LNCaP clone FGC (cell line): ENCODE data around the gene RNF133.
"Not testable (repeated sequence)": the region's sequence is repeated elsewhere in the genome, so short reads cannot be mapped to it uniquely, and the experiment has no call there.

ENCODE experiments used
- DNase-seq: peaks from one replicate; pipeline ENCODE4 v3.0.0-alpha.2; 2011; ENCODE audit warnings: low read depth
- H3K4me3 ChIP-seq: 2 replicates; pipeline ENCODE4 v1.5.1; 2011; ENCODE audit warnings: mild to moderate bottlenecking, low read depth, low read length, control low read depth
- TF ChIP-seq, protein P1 (sequence below): IDR thresholded peaks from 2 replicates; pipeline ENCODE4 v1.5.1; 2012; ENCODE audit warnings: mild to moderate bottlenecking; ENCODE audit not compliant: control insufficient read depth, insufficient read depth; ENCODE audit errors: extremely low read depth

The RNF133 gene

DNA sequence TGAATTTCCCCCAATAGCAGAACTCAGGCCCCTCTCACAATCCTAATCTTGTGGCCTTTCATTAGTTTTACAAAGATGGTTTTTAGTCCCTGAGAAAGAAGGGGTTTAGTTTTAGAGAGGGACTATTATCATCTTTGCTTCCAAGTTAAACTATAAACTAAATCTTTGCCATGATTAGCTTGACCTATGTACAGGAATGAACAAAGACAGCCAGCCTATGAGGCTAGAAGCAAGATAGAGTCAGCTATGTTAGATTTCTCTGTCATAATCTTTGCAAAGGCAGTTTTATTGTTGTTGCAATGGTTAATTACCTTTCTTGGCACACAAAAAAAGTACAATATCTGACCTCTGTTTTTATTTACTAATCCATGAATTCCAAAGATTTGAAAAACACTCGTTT, 19.1 kb downstream of the RNF133 start:
- DNase-seq = no peak
- H3K4me3 ChIP-seq = no peak overlapping the region
- TF ChIP-seq, protein P1, sequence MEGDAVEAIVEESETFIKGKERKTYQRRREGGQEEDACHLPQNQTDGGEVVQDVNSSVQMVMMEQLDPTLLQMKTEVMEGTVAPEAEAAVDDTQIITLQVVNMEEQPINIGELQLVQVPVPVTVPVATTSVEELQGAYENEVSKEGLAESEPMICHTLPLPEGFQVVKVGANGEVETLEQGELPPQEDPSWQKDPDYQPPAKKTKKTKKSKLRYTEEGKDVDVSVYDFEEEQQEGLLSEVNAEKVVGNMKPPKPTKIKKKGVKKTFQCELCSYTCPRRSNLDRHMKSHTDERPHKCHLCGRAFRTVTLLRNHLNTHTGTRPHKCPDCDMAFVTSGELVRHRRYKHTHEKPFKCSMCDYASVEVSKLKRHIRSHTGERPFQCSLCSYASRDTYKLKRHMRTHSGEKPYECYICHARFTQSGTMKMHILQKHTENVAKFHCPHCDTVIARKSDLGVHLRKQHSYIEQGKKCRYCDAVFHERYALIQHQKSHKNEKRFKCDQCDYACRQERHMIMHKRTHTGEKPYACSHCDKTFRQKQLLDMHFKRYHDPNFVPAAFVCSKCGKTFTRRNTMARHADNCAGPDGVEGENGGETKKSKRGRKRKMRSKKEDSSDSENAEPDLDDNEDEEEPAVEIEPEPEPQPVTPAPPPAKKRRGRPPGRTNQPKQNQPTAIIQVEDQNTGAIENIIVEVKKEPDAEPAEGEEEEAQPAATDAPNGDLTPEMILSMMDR = no peak

DNA sequence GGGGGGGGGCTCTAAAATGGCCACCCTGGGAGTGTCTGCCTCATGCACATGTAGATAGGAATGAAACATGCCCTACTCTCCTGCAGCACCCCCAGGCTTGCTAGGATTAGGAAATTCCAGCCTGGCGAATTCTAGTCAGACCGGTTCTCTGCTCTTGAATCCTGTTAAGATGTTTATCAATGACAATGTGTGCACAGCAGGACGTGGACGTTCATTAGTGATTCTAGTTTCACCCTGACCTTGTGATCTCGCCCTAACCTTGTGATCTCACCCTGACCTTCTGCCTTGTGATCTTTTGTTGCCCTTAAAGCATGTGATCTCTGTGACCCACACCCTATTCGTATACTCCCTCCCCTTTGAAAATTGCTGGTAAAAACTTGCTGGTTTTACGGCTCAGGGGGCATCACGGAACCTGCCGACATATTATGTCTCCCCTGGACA, 19.6 kb downstream of the RNF133 start:
- peak; percentile 74 for DNase-seq

DNA sequence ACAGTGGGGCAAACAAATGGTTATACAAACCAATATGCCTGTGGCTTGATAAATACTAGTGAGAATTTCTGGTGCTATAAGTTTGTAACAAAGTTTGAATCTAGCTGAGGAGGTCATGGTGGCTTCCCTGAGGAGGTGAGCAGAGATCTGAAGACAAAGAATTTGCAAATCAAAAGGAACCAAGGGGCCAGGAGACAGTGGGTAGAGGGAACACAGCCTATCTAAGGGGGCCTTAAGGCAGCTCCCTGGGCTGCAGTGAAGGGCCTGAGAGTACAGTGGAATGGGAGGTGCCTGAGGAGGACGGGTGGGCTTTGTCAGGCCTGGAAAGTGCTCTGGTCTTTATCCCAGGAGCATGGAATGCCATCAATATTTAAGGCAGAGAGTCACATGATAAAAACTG, 21.8 kb downstream of the RNF133 start:
- TF ChIP-seq, protein P1 = no peak

More for the DNA sequence above, 19.6 kb downstream of the RNF133 start:
- not testable (repeated sequence) for H3K4me3 ChIP-seq

DNA sequence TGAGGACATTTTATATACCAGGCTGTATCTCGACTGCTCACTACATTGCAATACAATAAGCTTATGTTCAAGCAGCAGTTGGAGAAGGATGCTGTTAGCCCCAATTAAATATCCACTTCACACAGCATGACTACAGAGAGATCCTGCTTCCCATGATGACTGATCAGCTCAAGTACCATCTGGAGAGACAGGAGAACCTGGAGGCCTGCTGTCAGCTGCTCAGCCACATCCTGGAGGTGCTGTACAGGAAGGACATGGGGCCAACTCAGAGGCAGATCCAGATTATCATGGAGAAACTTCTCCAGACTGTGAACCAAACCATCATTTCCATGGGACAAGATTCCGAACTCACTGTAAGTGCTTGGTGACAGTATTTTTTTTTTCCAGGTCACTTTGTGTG, 22.5 kb downstream of the RNF133 start:
- TF ChIP-seq, protein P1 = no peak
- no peak overlapping the region for H3K4me3 ChIP-seq
- no peak for DNase-seq

More for the DNA sequence above, 21.8 kb downstream of the RNF133 start:
- no peak for DNase-seq
- no peak overlapping the region for H3K4me3 ChIP-seq

DNA sequence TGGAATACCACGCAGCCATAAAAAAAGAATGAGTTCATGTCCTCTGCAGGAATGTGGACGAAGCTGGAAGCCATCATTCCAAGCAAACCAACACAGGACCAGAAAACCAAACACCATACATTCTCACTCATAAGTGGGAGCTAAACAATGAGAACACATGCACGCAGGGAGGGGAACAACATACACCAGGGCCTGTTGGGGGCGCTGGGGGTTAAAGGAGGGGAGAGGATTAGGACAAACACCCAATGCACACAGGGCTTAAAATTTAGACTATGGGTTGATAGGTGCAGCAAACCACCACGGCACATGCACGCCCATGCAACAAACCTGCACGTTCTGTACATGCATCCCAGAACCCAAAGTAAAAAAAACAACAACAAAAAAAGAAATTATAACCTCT, 23.3 kb downstream of the RNF133 start:
- TF ChIP-seq, protein P1 = no peak
- DNase-seq = no peak
- no peak overlapping the region for H3K4me3 ChIP-seq

DNA sequence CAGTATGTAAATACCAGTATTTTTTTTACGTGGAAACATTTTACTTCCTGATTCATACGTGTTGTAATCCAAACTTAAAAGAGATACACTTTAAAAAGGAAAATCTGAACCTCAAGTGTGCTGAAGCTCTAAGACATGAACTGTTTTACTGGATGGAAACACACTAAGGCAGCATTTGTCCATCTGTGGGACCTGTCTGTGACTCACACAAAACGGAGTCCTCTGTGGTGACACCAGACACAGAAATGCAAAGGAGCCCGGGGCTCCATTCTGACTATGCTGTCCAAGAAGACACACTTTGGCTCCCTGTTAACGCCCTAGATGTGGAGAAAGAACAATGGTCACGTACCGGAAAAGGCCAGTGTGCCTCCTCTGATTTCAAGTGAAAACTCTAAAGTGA, 23.9 kb downstream of the RNF133 start:
- no peak for DNase-seq
- no peak overlapping the region for H3K4me3 ChIP-seq
- TF ChIP-seq, protein P1 = no peak

DNA sequence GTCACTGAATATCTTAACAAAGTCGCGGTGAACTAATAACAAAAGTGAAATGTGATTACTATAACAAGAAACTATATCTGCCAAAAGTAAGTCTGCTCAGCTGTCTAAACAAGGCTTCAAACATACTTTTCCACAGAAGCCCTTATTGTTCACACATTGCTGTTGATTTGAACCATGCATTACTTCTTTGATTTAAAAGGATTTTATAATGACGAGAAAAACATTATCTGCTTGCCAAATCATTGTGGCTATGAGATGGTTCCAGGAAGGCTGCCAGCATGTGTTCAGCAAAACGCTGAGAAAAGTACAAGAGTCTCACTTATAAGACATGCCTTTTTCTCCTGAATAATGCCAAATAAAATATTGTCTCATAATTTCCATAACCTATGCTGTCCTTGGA, 24.4 kb downstream of the RNF133 start:
- H3K4me3 ChIP-seq = no peak overlapping the region
- TF ChIP-seq, protein P1 = no peak
- DNase-seq = peak; percentile 62

DNA sequence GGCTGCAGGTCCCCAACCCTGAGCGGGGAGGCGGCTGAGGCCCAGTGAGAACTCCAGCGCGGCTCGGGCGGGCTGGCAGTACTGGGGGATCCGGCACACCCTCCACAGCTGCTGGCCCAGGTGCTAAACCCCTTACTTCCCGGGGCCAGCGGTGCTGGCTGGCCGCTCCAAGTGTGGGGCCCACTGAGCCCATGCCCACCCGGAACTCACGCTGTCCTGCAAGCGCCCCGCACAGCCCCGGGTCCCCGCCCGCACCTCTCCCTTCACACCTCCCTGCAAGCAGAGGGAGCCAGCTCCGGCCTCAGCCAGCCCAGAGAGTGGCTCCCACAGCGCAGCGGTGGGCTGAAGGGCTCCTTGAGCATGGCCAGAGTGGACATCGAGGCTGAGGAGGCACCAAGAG, 25.0 kb downstream of the RNF133 start:
- TF ChIP-seq, protein P1 = no peak

More for the DNA sequence above, 25.0 kb downstream of the RNF133 start:
- no peak overlapping the region for H3K4me3 ChIP-seq
- no peak for DNase-seq
